ENCODE results near the gene ZFYVE21.
"Not testable (repeated sequence)": the region's sequence is repeated elsewhere in the genome, so short reads cannot be mapped to it uniquely, and the experiment has no call there.

Gene ZFYVE21

GRCh38 chr14:103773521-103773920 is 57.9 kb downstream of the ZFYVE21 start:
- Histone ChIP-seq H3K27ac (ENCODE audit: low read length) (no peak overlapping the region), H3K4me3 (ENCODE audit: low read depth in 1 of 2, low read length in 2 of 2) (no peak overlapping the region), H3K4me2 (ENCODE audit: insufficient read depth, low read length) (no peak overlapping the region), H3K79me2 (ENCODE audit: insufficient read depth, low read length) (no peaks in the 10 kb centered on the region), H3K4me1 (ENCODE audit: insufficient read depth, low read length) (no peaks in the 10 kb centered on the region), H3K36me3 (ENCODE audit: insufficient read depth, low read length) (no peaks in the 10 kb centered on the region), H3K27me3 (ENCODE audit: insufficient read depth, low read length, poor library complexity) (no peaks in the 10 kb centered on the region), H4K20me1 (ENCODE audit: insufficient read depth, low read length) (no peaks in the 10 kb centered on the region), H2AFZ (ENCODE audit: low read depth, low read length) (no peak overlapping the region), H3K9ac (ENCODE audit: low read depth, low read length) (no peak overlapping the region), H3K9me3 (ENCODE audit: insufficient read depth, low read length, severe bottlenecking) (no peaks in the 10 kb centered on the region)
- no peak for ATAC-seq (ENCODE audit: insufficient read depth, low read depth)
- TF ChIP-seq CTCF (IDR thresholded peaks at IDR 0.05; ENCODE audit: borderline replicate concordance, extremely low read depth, low read length, poor library complexity, severe bottlenecking), result no peak
- TF ChIP-seq EZH2 (IDR thresholded peaks at IDR 0.05; ENCODE audit: borderline replicate concordance, low read depth, low read length, severe bottlenecking), result no peak
- no peak for DNase-seq

- no peak overlapping the region for H3K4me3 ChIP-seq (ENCODE audit: low read depth in 1 of 2, low read length in 2 of 2)
- H3K27me3 ChIP-seq (ENCODE audit: insufficient read depth, low read length, poor library complexity), result no peaks in the 10 kb centered on the region
- DNase-seq (no peak), ATAC-seq (ENCODE audit: insufficient read depth, low read depth) (no peak)
- no peaks in the 10 kb centered on the region for H3K4me1 ChIP-seq (ENCODE audit: insufficient read depth, low read length)
- H3K36me3 ChIP-seq (ENCODE audit: insufficient read depth, low read length), result no peaks in the 10 kb centered on the region
- H3K9ac ChIP-seq (ENCODE audit: low read depth, low read length), result no peak overlapping the region
- no peaks in the 10 kb centered on the region for H3K9me3 ChIP-seq (ENCODE audit: insufficient read depth, low read length, severe bottlenecking)
- no peak overlapping the region for H3K27ac ChIP-seq (ENCODE audit: low read length)
- no peaks in the 10 kb centered on the region for H4K20me1 ChIP-seq (ENCODE audit: insufficient read depth, low read length)
- no peak overlapping the region for H2AFZ ChIP-seq (ENCODE audit: low read depth, low read length)
- H3K4me2 ChIP-seq (ENCODE audit: insufficient read depth, low read length), result no peak overlapping the region
- H3K79me2 ChIP-seq (ENCODE audit: insufficient read depth, low read length), result no peaks in the 10 kb centered on the region
- TF ChIP-seq CTCF (IDR thresholded peaks at IDR 0.05; ENCODE audit: borderline replicate concordance, extremely low read depth, low read length, poor library complexity, severe bottlenecking), result no peak
- TF ChIP-seq EZH2 (IDR thresholded peaks at IDR 0.05; ENCODE audit: borderline replicate concordance, low read depth, low read length, severe bottlenecking), result no peak
These were observed 59.9 kb downstream of the ZFYVE21 start for GRCh38 chr14:103775506-103775905.

GRCh38 chr14:103776319-103776718 is 60.7 kb downstream of the ZFYVE21 start:
- not testable (repeated sequence) for H3K27ac ChIP-seq (ENCODE audit: low read length); DNase-seq; H3K9me3 ChIP-seq (ENCODE audit: insufficient read depth, low read length, severe bottlenecking); H3K36me3 ChIP-seq (ENCODE audit: insufficient read depth, low read length); H4K20me1 ChIP-seq (ENCODE audit: insufficient read depth, low read length); H3K4me2 ChIP-seq (ENCODE audit: insufficient read depth, low read length); H3K4me3 ChIP-seq (ENCODE audit: low read depth in 1 of 2, low read length in 2 of 2); H3K4me1 ChIP-seq (ENCODE audit: insufficient read depth, low read length); ATAC-seq (ENCODE audit: insufficient read depth, low read depth); H3K27me3 ChIP-seq (ENCODE audit: insufficient read depth, low read length, poor library complexity); H2AFZ ChIP-seq (ENCODE audit: low read depth, low read length); H3K79me2 ChIP-seq (ENCODE audit: insufficient read depth, low read length); H3K9ac ChIP-seq (ENCODE audit: low read depth, low read length)

- no peaks in the 10 kb centered on the region for H3K79me2 ChIP-seq (ENCODE audit: insufficient read depth, low read length)
- no peaks in the 10 kb centered on the region for H3K9me3 ChIP-seq (ENCODE audit: insufficient read depth, low read length, severe bottlenecking)
- ATAC-seq (ENCODE audit: insufficient read depth, low read depth) (no peak), DNase-seq (no peak)
- H3K4me1 ChIP-seq (ENCODE audit: insufficient read depth, low read length), result no peaks in the 10 kb centered on the region
- H3K27me3 ChIP-seq (ENCODE audit: insufficient read depth, low read length, poor library complexity), result no peaks in the 10 kb centered on the region
- no peaks in the 10 kb centered on the region for H4K20me1 ChIP-seq (ENCODE audit: insufficient read depth, low read length)
- TF ChIP-seq CTCF (IDR thresholded peaks at IDR 0.05; ENCODE audit: borderline replicate concordance, extremely low read depth, low read length, poor library complexity, severe bottlenecking) (no peak), EZH2 (IDR thresholded peaks at IDR 0.05; ENCODE audit: borderline replicate concordance, low read depth, low read length, severe bottlenecking) (no peak)
- no peak overlapping the region for H2AFZ ChIP-seq (ENCODE audit: low read depth, low read length)
- H3K4me3 ChIP-seq (ENCODE audit: low read depth in 1 of 2, low read length in 2 of 2), result no peak overlapping the region
- H3K9ac ChIP-seq (ENCODE audit: low read depth, low read length), result no peak overlapping the region
- no peaks in the 10 kb centered on the region for H3K36me3 ChIP-seq (ENCODE audit: insufficient read depth, low read length)
- H3K4me2 ChIP-seq (ENCODE audit: insufficient read depth, low read length), result no peak overlapping the region
- no peak overlapping the region for H3K27ac ChIP-seq (ENCODE audit: low read length)
These were observed 66.8 kb downstream of the ZFYVE21 start for GRCh38 chr14:103782376-103782775.
